IMR-90 (cell line): ENCODE data around the gene GLP2R.

Experiments
- MXI1 ChIP-seq: IDR thresholded peaks from 2 replicates; pipeline ENCODE4 v1.6.1; 2012; ENCODE audit warnings: low read depth, mild to moderate bottlenecking, low read length, moderate library complexity, borderline replicate concordance
- POLR2A ChIP-seq: IDR thresholded peaks from 2 replicates; pipeline ENCODE4 v1.6.1; 2012; ENCODE audit warnings: mild to moderate bottlenecking, low read depth, low read length
- RCOR1 ChIP-seq: IDR thresholded peaks from 2 replicates; pipeline ENCODE4 v1.6.1; 2012; ENCODE audit warnings: mild to moderate bottlenecking, low read length, improper control_type of control experiment; ENCODE audit not compliant: insufficient replicate concordance
- RFX5 ChIP-seq: IDR thresholded peaks from 2 replicates; pipeline ENCODE4 v1.8.0; 2012; ENCODE audit warnings: low read depth, mild to moderate bottlenecking, low read length, moderate library complexity

- TF ChIP-seq POLR2A (no peak), MXI1 (no peak), RFX5 (no peak), RCOR1 (no peak)
These were observed 99.7 kb downstream of the GLP2R start for GRCh38 chr17:9925457-9925856.
